Retinal pigment epithelial cell (primary cell): ENCODE measurements around the gene MED27.
A peak's percentile ranks its signal among the peaks of the same experiment; 100 is the strongest.

Source experiments
- DNase-seq: peaks from one replicate; pipeline ENCODE4 v3.0.0-alpha.2; 2010; ENCODE audit warnings: low read depth
- H3K4me3 ChIP-seq: 2 replicates; pipeline ENCODE4 v1.5.1; 2011; ENCODE audit warnings: mild to moderate bottlenecking, low read length, control low read depth, moderate library complexity
- TF ChIP-seq, protein P1 (sequence below): conservative IDR thresholded peaks from 2 replicates; pipeline ENCODE4 v1.5.1; 2011; ENCODE audit warnings: low read depth, low read length, control low read depth, inconsistent platforms

Gene MED27

GRCh38 chr9:131999692-132000551, 79.7 kb downstream of the MED27 start:
- H3K4me3 ChIP-seq: no peak overlapping the region
- TF ChIP-seq, protein P1, sequence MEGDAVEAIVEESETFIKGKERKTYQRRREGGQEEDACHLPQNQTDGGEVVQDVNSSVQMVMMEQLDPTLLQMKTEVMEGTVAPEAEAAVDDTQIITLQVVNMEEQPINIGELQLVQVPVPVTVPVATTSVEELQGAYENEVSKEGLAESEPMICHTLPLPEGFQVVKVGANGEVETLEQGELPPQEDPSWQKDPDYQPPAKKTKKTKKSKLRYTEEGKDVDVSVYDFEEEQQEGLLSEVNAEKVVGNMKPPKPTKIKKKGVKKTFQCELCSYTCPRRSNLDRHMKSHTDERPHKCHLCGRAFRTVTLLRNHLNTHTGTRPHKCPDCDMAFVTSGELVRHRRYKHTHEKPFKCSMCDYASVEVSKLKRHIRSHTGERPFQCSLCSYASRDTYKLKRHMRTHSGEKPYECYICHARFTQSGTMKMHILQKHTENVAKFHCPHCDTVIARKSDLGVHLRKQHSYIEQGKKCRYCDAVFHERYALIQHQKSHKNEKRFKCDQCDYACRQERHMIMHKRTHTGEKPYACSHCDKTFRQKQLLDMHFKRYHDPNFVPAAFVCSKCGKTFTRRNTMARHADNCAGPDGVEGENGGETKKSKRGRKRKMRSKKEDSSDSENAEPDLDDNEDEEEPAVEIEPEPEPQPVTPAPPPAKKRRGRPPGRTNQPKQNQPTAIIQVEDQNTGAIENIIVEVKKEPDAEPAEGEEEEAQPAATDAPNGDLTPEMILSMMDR: peak; percentile 5
- no peak for DNase-seq

- no peak overlapping the region for H3K4me3 ChIP-seq
- TF ChIP-seq, protein P1: no peak
Measured at GRCh38 chr9:131997779-131998178, 81.9 kb downstream of the MED27 start.

GRCh38 chr9:131997076-131997475, 82.6 kb downstream of the MED27 start:
- TF ChIP-seq, protein P1: no peak
- no peak for DNase-seq
- no peak overlapping the region for H3K4me3 ChIP-seq

More at GRCh38 chr9:131997779-131998178, 81.9 kb downstream of the MED27 start:
- no peak for DNase-seq

DNA sequence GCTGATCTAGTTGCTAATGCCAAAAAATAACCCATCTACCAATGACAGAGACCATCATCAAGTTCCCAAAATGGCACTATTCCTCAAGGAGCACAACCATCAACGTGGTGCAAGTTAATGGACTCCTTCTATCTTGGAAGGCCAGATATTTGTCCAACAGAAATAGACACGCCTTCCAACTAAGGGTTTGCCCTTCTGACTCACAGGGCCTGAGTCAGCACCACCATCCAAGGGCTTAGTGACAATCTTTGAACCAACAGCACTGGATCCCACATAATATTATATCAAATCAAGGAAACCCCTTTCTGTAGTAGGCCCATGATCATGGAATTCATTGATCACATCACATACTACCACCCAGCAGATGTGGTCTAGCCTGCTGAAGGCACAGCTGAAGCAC, 84.3 kb downstream of the MED27 start:
- no peak for DNase-seq
- TF ChIP-seq, protein P1: no peak

GRCh38 chr9:131994364-131995125, 85.1 kb downstream of the MED27 start:
- TF ChIP-seq, protein P1: no peak
- no peak for DNase-seq
- no peak overlapping the region for H3K4me3 ChIP-seq

More for the DNA sequence above, 84.3 kb downstream of the MED27 start:
- H3K4me3 ChIP-seq: no peak overlapping the region

DNA sequence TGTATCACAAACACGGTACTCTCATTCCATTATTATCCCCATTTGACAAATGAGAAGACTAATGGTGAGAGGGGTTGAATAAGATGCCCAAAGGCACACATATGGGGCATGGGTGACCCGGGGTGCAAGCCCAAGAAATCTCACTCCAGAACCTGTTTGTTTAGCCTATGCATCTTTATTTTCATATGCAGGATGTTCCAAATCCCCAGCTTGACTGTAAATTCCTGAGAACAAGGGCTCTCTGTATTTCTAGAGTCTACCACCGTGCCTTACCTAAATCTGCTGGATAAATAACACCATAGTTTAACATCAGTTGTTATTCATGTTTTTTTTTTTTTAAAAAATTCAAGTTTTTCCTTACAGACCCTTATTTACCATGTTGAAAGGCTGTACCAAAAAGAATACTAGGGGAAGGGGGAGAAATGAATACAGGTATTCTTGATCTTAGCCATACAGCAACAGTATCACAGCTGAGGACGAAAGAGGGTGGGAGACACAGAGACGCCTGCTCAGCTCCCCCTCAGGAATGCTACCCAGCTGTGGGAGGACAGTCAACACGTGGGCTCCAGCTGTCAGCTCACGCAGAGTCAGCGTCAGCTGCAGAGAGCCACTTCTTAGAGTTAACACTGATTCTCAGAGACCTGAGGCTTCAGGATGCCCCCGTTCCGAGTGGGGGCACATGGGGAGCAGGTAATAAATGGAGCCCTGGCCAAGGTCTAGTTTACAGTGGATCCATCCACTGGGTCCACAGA, 86.6 kb downstream of the MED27 start:
- no peak for DNase-seq
- TF ChIP-seq, protein P1: no peak
- H3K4me3 ChIP-seq: no peak overlapping the region
